GM18505 (cell line): ENCODE measurements around the gene DCC.

Experiments
- ATAC-seq: cut with Tn5 transposase; IDR thresholded peaks from one replicate; pipeline ENCODE4 v1.9.1; 2021; ENCODE audit not compliant: unreplicated experiment
- POLR2A ChIP-seq: IDR thresholded peaks from 4 replicates; pipeline ENCODE4 v1.6.1; 2011; ENCODE audit warnings: borderline replicate concordance; ENCODE audit not compliant: insufficient read depth, insufficient read length; ENCODE audit errors: extremely low read depth

The DCC gene

GRCh38 chr18:52907543-52908308 is 567.7 kb downstream of the DCC start:
- no peak for TF ChIP-seq POLR2A
- no peak for ATAC-seq

GRCh38 chr18:52914148-52914547 is 574.2 kb downstream of the DCC start:
- no peak for ATAC-seq
- no peak for TF ChIP-seq POLR2A

GRCh38 chr18:52920665-52921064 is 580.7 kb downstream of the DCC start:
- ATAC-seq: no peak
- no peak for TF ChIP-seq POLR2A

- no peak for ATAC-seq
- no peak for TF ChIP-seq POLR2A
These were observed 593.4 kb downstream of the DCC start for GRCh38 chr18:52933356-52933755.

- no peak for ATAC-seq
- no peak for TF ChIP-seq POLR2A
These were observed 596.9 kb downstream of the DCC start for GRCh38 chr18:52936931-52937330.

- no peak for ATAC-seq
- TF ChIP-seq POLR2A: no peak
These were observed 597.8 kb downstream of the DCC start for GRCh38 chr18:52937840-52938239.

- no peak for ATAC-seq
- TF ChIP-seq POLR2A: no peak
These were observed 605.6 kb downstream of the DCC start for GRCh38 chr18:52945552-52945951.

- ATAC-seq: no peak
- TF ChIP-seq POLR2A: no peak
These were observed 609.0 kb downstream of the DCC start for GRCh38 chr18:52948868-52949444.

GRCh38 chr18:52950155-52950554 is 610.2 kb downstream of the DCC start:
- TF ChIP-seq POLR2A: no peak
- ATAC-seq: no peak

- TF ChIP-seq POLR2A: no peak
These were observed 613.4 kb downstream of the DCC start for GRCh38 chr18:52953387-52953786.

GRCh38 chr18:52963481-52963880 is 623.5 kb downstream of the DCC start:
- no peak for ATAC-seq
- no peak for TF ChIP-seq POLR2A

More at GRCh38 chr18:52953387-52953786, 613.4 kb downstream of the DCC start:
- ATAC-seq: no peak

GRCh38 chr18:52970686-52971085 is 630.7 kb downstream of the DCC start:
- no peak for TF ChIP-seq POLR2A
- no peak for ATAC-seq

- no peak for ATAC-seq
- TF ChIP-seq POLR2A: no peak
These were observed 631.1 kb downstream of the DCC start for GRCh38 chr18:52971097-52971496.

- TF ChIP-seq POLR2A: no peak
- no peak for ATAC-seq
These were observed 639.9 kb downstream of the DCC start for GRCh38 chr18:52979892-52980291.

GRCh38 chr18:52991246-52991645 is 651.2 kb downstream of the DCC start:
- no peak for ATAC-seq
- TF ChIP-seq POLR2A: no peak

GRCh38 chr18:52992041-52992440 is 652.0 kb downstream of the DCC start:
- no peak for ATAC-seq
- no peak for TF ChIP-seq POLR2A
